Kidney epithelial cell (primary cell): ENCODE data around the gene CFAP43. TPM values are rescaled to one million over a fixed set of nuclear protein-coding genes. Genes with fewer than 3 reads are reported as not detected.

ENCODE experiments used
- DNase-seq: peaks from one replicate; pipeline ENCODE4 v3.0.0-alpha.2; 2010; ENCODE audit warnings: low read depth
- H3K27me3 ChIP-seq: 2 replicates; pipeline ENCODE4 v1.6.0; 2011; ENCODE audit warnings: low read length; ENCODE audit not compliant: control insufficient read depth, insufficient read depth
- H3K36me3 ChIP-seq: 2 replicates; pipeline ENCODE4 v1.5.1; 2011; ENCODE audit warnings: low read length; ENCODE audit not compliant: control insufficient read depth, insufficient read depth
- H3K4me3 ChIP-seq: 2 replicates; pipeline ENCODE4 v1.5.1; 2011; ENCODE audit warnings: low read depth, mild to moderate bottlenecking, control low read depth, low read length
- CTCF ChIP-seq: IDR thresholded peaks from 2 replicates; pipeline ENCODE4 v1.5.1; 2011; ENCODE audit warnings: mild to moderate bottlenecking, moderate library complexity, low read length, control low read depth, inconsistent platforms; ENCODE audit not compliant: insufficient read depth, poor library complexity, severe bottlenecking
- total RNA-seq: library from RNA; depleted of rRNA; stranded (reverse); fragments of >200 nt; gene quantifications from 2 replicates; pipeline ENCODE4 v1.2.3, GENCODE V29; 2015

Gene CFAP43
- total RNA-seq, 1 donor from 2014 or later: 0.75 TPM

DNA sequence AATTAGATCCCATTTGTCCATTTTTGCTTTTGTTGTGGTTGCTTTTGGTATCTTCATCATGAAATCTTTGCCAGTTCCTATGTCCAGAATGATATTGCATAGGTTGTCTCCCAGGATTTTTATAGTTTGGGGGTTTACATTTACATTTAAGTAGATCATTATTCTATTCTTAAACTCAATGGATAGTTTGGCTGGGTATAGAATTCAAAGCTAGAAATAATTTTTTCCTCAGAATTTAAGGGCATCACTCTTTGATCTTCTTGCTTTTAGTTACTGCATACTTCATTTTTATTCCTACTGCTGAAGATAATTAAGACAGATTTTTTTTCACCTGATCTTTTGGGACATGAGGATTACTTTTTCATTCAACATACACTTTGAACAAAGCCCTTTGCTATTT is 80.4 kb downstream of the CFAP43 start:
- no peak for TF ChIP-seq CTCF

DNA sequence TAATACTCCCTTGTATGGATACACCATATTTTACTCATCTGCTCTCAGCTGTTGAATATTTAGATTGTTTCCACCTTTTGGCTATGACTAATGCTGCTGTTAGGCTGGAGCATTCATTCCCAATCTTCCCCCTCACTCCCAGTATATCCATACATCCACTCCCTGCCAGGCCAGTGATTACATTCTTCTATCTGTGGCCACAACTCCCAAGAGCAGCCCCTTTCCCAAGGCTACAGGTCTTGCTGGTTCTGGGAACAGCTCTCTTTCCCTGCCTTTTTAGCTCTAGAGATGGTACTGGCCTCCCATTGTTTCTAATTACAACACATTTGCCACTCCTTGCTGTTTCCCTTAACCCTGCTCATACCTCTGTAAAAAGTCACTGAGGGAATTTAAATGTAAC is 82.0 kb downstream of the CFAP43 start:
- H3K27me3 ChIP-seq: no peaks in the 10 kb centered on the region
- no peak overlapping the region for H3K4me3 ChIP-seq
- H3K36me3 ChIP-seq: no peaks in the 10 kb centered on the region
- no peak for DNase-seq
- no peak for TF ChIP-seq CTCF

More for the DNA sequence above, 80.4 kb downstream of the CFAP43 start:
- DNase-seq: no peak
- no peak overlapping the region for H3K4me3 ChIP-seq
- H3K27me3 ChIP-seq: no peaks in the 10 kb centered on the region
- H3K36me3 ChIP-seq: no peaks in the 10 kb centered on the region

GRCh38 chr10:104146882-104147281 is 85.3 kb downstream of the CFAP43 start:
- no peak for TF ChIP-seq CTCF
- H3K36me3 ChIP-seq: no peaks in the 10 kb centered on the region
- no peaks in the 10 kb centered on the region for H3K27me3 ChIP-seq
- no peak overlapping the region for H3K4me3 ChIP-seq
- no peak for DNase-seq

DNA sequence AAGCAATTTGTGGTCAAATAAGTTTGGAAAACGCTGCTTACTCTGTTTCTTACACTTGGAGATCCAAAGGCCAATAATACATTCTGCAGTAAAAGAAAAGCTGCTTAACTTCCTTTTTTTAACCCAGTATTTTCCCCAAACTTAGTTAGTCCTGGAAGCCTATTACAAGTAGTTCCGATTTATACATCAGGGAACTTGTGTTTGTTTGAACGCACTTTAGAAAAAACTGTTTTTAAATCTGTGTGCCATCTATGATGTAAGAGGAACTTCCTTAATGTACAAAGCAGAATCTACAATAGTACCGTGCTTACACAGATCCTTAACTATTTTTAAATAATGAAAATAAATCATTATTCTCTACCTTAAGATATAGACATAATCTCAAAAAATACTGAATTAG is 87.2 kb downstream of the CFAP43 start:
- no peak for DNase-seq
- H3K36me3 ChIP-seq: no peaks in the 10 kb centered on the region
- H3K4me3 ChIP-seq: no peak overlapping the region
- no peak for TF ChIP-seq CTCF
- H3K27me3 ChIP-seq: no peaks in the 10 kb centered on the region

DNA sequence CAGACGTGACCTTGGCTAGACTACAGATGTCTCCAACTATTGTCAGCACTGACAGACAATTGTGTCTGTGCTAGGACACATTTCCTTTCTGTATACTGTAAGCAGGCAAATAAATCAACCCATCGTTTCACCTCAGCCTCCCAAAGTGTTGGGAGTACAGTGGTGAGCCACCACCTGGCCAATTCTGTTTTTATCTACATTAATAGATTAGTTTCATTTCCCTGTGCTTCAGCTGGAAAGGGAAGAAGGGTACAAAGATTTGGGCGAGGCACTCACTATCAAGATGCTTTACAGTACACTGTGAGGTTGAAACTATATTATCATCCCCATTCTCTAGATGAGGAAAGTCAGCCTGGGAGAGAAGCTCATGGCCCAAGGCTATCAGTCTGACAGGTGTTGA is 88.3 kb downstream of the CFAP43 start:
- DNase-seq: no peak
- Histone ChIP-seq H3K36me3 (no peaks in the 10 kb centered on the region), H3K4me3 (no peak overlapping the region), H3K27me3 (no peaks in the 10 kb centered on the region)
- TF ChIP-seq CTCF: no peak

GRCh38 chr10:104142081-104142480 is 90.1 kb downstream of the CFAP43 start:
- no peak for TF ChIP-seq CTCF
- no peak for DNase-seq
- no peaks in the 10 kb centered on the region for H3K27me3 ChIP-seq
- H3K36me3 ChIP-seq: no peaks in the 10 kb centered on the region
- no peak overlapping the region for H3K4me3 ChIP-seq
